GM23338 (cell line): Measurements from ENCODE around the gene NCCRP1. TPM values are rescaled to one million over a fixed set of nuclear protein-coding genes. Genes with fewer than 3 reads are reported as not detected.

Experiments used
- CREB1 ChIP-seq: fragments of 250-450 bp; sonication (Bioruptor Pico); IDR thresholded peaks from 2 replicates; pipeline ENCODE4 v1.5.0; 2020; ENCODE audit warnings: low read depth, mild to moderate bottlenecking, moderate library complexity
- CTCF ChIP-seq, 2 experiments: fragments of 200-600 bp in 1 of 2; sonication (generic) in 1 of 2; conservative IDR thresholded peaks; 2 replicates each; pipeline versions ENCODE4 v1.5.1 to v1.6.1; 2016 to 2017; ENCODE audit warnings: antibody characterized with exemption in 2 of 2, low read depth in 2 of 2, mild to moderate bottlenecking in 2 of 2, moderate library complexity in 1 of 2
- ETS1 ChIP-seq: IDR thresholded peaks from 2 replicates; pipeline ENCODE4 v1.6.1; 2016; ENCODE audit warnings: antibody characterized with exemption
- JUNB ChIP-seq: IDR thresholded peaks from one replicate; pipeline ENCODE4 v1.6.1; 2016; ENCODE audit warnings: antibody characterized with exemption; ENCODE audit not compliant: unreplicated experiment
- NANOG ChIP-seq: IDR thresholded peaks from 2 replicates; pipeline ENCODE4 v1.6.1; 2016; ENCODE audit warnings: antibody characterized with exemption, borderline replicate concordance
- POLR2AphosphoS5 ChIP-seq: IDR thresholded peaks from 2 replicates; pipeline ENCODE4 v1.6.1; 2016; ENCODE audit warnings: antibody characterized with exemption, low read depth
- ZNF331 ChIP-seq: fragments of 250-450 bp; sonication (Bioruptor Pico); IDR thresholded peaks from 2 replicates; pipeline ENCODE4 v1.5.0; 2020; ENCODE audit warnings: low read depth, mild to moderate bottlenecking, moderate library complexity
- ZNF462 ChIP-seq: fragments of 250-450 bp; sonication (Bioruptor Pico); IDR thresholded peaks from 2 replicates; pipeline ENCODE4 v1.5.0; 2020; ENCODE audit warnings: mild to moderate bottlenecking, moderate library complexity
- polyA plus RNA-seq: library from polyadenylated mRNA; unstranded; fragments of >200 nt; fragmentation: Nextera tagmentation; extraction: Ambion mirVana; gene quantifications from 2 replicates; pipeline ENCODE4 v1.2.1, GENCODE V29; 2016
- total RNA-seq: library from RNA; depleted of rRNA; stranded (reverse); fragments of >200 nt; shearing (Covaris generic); gene quantifications from 2 replicates; pipeline ENCODE4 v1.2.3, GENCODE V29; 2014

Gene NCCRP1
- total and polyA plus RNA-seq, 2 experiments from 2014 or later, result 3.6 to 6.2 TPM

- no peak for TF ChIP-seq ZNF462 (CRISPR knock-in tag)
- TF ChIP-seq ETS1, result no peak
- TF ChIP-seq CTCF (conservative IDR thresholded peaks at IDR 0.05; ENCODE audit: low read depth in 2 of 2), result no peak
- no peak for TF ChIP-seq CREB1 (CRISPR knock-in tag)
- no peak for TF ChIP-seq JUNB
- no peak for TF ChIP-seq ZNF331 (CRISPR knock-in tag)
- TF ChIP-seq NANOG, result no peak
- no peak for TF ChIP-seq POLR2AphosphoS5
Measured at GRCh38 chr19:39209196-39209595, 12.4 kb downstream of the NCCRP1 start (continued).
